GM21447 (cell line): ENCODE results near the gene MPL.

Source experiments
- ATAC-seq: cut with Tn5 transposase; IDR thresholded peaks from one replicate; pipeline ENCODE4 v1.9.1; 2021; ENCODE audit not compliant: unreplicated experiment

Gene MPL

DNA sequence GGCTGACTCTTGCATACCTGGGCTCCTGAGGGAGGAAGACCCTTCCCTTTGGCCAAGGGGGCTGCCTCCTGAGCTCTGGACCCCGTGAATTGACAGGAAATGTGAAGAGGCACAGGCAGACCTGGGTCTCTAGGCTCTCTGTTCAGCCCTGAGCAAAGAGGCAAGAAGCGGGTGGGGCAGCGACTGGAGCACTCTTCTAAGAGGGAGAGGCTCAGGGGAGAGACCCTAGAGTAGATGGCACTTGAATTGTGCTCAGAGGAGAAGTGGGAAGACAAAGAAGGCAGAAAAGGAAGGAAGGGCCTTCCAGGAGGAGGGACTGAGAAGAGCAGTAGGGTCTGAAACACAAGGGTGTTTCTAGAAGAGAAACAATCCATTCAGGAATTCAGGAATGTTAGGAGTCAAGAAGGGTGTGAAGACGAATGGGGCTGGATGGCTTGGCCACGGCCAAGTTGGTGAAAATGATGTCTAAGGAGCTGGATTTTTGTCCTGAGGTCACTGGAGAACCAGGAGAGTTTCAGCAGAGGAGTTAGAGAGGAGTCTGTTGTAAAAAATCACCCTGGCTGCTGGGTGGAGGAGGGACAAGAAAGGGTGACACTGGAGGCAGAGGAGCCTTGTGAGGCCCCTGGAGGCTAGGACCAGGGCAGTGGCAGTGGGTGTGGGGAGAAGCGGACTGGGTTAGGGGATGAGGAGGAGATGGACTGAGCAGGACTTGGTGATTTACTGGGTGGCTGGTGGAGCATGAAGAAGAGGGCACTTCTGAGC is 31.5 kb upstream of the MPL start:
- no peak for ATAC-seq

DNA sequence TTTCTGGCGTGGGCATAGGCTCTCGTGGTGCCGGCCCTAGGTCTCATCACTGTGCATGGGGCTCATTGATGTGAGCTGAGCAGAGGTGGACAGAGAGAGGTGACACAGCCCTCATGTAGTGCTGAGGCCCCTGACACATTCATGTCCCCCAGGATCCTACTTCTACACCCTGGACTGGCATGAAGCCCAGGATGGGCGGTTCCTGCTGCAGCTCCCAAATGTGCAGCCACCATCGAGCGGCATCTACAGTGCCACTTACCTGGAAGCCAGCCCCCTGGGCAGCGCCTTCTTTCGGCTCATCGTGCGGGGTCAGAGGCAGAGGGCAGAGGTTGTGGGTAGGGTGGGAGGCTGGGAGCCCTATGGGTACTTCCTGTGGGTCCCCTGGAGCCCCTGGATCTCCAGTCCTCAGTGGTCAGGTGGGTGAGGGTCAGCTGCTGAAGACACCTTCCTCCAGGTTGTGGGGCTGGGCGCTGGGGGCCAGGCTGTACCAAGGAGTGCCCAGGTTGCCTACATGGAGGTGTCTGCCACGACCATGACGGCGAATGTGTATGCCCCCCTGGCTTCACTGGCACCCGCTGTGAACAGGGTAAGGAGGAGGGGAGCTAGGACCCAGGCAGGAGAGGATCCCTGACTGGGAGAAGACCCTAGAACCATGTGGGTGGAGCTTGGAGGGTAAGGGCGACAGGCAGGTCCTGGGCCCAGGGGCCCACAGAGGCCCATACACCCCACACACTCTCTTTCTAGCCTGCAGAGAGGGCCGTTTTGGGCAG is 30.7 kb upstream of the MPL start:
- no peak for ATAC-seq

GRCh38 chr1:43307458-43308158 is 30.0 kb upstream of the MPL start:
- no peak for ATAC-seq

DNA sequence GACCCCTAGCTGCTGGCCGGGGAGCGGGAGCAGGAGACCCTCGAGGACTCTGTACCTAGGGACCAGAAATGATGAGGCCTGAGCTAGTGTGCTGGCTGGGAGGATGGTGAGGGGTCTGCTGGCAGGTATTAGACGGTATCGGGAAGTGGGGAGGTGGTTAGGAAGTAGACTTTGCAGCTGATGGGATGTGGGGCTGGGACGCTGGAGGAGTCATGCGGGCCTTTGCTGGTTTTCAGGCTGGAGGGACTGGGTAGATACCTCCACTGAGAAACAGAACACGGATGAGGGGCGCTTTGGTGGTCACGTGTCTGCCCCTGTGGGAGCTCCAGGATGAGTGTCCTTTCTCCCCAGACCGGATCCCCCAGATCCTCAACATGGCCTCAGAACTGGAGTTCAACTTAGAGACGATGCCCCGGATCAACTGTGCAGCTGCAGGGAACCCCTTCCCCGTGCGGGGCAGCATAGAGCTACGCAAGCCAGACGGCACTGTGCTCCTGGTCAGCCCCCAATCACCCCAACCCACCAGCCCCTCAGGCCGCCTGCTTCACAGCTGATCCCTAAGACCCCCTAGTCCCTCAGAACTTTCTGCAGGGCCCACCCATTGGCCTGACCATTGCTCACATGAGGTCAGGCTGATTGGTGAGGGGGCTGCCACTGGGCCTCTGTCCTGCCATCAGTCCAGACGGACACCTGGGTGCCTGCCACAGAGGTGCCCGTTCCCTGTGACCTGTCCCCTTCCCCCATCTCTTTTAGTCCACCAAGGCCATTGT is 28.8 kb upstream of the MPL start:
- no peak for ATAC-seq

DNA sequence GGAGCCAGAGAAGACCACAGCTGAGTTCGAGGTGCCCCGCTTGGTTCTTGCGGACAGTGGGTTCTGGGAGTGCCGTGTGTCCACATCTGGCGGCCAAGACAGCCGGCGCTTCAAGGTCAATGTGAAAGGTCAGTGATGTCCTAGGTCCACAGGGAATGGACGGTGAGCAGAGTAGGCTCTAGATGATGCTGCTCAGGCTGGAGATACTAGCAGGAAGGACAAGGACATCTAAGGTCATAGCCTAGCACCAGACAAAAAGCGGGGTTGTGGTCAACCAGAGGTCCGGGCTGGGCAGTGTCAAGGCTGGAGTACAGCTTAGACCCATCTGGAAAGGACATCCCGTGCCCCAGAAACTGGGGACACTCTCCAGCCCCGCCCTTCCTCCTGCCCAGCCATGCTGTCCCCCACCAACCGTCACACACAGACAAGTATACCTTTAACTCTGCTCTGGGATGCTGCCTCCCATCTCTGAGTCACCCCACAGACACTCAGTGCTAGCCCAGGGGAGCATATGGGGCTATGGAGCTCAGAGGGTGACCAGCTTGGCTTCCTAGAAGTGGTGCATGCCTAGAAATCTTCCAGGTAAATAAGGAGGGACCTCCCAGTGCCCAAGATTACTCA is 28.1 kb upstream of the MPL start:
- no peak for ATAC-seq

DNA sequence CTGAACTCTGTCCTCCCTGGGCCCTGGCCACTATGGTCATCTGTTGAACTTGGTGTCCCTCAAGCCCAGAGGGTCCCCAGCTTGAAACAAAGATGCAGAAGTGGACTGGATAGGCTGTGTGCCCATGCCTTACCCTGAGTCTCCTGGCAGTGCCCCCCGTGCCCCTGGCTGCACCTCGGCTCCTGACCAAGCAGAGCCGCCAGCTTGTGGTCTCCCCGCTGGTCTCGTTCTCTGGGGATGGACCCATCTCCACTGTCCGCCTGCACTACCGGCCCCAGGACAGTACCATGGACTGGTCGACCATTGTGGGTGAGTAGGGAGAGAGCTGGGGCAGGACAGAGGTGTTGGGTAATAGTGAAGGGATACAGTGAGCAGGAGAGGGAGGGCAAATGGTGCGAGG is 26.1 kb upstream of the MPL start:
- no peak for ATAC-seq

DNA sequence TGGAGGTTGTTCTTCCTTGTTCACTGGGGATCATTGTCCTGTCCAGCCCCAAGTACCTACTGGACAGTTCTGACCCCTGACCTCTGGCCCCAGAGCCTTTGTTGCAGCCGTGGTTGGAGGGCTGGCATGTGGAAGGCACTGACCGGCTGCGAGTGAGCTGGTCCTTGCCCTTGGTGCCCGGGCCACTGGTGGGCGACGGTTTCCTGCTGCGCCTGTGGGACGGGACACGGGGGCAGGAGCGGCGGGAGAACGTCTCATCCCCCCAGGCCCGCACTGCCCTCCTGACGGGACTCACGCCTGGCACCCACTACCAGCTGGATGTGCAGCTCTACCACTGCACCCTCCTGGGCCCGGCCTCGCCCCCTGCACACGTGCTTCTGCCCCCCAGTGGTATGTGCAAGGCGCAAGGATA is 25.4 kb upstream of the MPL start:
- no peak for ATAC-seq

DNA sequence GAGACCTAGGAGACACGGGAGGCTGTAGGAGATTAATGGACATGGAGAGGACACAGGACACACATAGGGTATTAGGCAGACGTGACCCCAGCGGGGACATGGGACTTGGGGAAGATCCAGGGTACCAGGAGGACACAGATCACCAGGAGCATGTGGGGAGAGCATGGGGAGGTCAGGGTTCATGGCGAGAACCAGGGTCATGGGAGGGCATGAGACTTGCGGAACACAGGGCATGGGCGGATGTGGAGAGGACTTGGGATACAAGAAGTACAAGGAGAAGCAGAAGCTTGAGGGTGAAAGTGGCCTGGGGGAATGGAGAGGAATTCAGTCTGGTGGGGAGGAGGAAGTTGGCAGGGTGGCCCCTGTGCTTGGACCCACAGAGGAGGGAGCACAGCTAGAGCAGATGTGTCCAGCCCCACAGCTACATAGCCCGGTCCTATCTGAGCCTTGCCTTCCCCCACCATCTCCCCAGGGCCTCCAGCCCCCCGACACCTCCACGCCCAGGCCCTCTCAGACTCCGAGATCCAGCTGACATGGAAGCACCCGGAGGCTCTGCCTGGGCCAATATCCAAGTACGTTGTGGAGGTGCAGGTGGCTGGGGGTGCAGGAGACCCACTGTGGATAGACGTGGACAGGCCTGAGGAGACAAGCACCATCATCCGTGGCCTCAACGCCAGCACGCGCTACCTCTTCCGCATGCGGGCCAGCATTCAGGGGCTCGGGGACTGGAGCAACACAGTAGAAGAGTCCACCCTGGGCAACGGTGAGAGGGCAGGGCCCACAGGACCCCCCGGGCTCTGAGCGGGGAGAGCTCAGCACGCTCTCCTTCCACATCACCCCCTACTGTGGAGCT is 24.7 kb upstream of the MPL start:
- ATAC-seq = no peak

- no peak for ATAC-seq
These were observed 23.8 kb upstream of the MPL start for GRCh38 chr1:43313771-43314170.

GRCh38 chr1:43314233-43314632 is 23.4 kb upstream of the MPL start:
- ATAC-seq = no peak

- ATAC-seq = no peak
These were observed 22.1 kb upstream of the MPL start for GRCh38 chr1:43315481-43315880.

DNA sequence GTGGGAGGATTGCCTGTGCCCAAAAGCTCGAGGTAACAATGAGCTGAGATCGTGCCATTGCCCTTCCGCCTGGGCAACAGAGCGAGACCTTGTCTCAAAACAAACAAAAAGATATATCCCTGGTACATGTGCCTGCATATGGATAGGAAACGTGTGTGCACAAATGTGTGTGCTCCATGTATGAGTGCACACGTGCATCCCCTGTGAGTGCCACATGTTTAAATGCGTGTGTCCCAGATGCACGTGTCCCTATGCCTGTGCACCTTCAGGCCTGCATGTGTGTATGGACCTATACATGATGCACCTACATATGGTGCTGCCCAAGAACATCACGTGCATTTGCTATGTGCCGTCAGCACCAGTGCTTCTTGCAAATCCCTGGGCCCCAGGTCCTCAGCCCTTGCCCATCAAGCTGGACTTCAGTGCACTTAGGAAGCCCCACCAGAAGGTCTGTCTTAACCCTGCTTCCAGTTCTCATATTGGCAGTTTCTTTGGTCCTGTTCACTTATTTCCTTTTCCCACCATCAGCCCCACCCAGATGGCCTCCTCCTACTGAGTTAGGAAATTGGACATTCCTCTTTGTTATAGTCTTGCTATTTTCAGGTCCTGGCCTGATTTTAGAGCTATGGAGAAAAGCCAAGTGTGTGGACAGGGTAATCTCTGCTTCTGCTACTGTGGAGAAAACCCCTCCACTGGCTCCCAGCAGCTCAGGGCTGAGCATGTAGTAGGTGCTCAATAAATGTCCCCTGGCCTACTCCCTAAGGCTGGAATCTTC is 21.5 kb upstream of the MPL start:
- no peak for ATAC-seq

- ATAC-seq = no peak
These were observed 20.7 kb upstream of the MPL start for GRCh38 chr1:43316738-43317520.

DNA sequence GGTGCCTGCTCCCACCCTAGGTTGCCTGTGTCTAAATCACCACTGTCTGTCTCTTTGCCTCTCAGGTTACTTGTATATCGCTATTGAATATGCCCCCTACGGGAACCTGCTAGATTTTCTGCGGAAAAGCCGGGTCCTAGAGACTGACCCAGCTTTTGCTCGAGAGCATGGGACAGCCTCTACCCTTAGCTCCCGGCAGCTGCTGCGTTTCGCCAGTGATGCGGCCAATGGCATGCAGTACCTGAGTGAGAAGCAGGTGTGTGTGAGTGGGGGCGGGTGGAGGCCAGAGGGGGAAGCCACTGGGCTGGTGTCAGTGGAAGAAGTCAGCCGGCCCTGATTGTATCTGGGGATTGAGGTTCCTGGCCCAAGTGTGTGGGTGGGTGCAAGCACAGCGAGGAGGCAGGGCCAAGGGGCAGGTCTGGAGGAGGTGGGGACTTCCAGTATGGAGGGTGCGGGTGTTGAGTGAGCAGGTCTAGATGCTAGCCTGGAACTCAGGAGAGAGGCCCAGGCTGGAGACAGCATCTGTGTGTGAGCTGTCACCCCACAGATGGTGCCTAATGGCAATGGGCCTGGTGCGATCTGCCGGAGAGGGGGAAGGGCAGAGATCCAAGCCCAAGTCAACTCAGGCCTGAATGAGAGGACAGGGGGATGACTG is 19.7 kb upstream of the MPL start:
- ATAC-seq = no peak

GRCh38 chr1:43318831-43319230 is 18.8 kb upstream of the MPL start:
- no peak for ATAC-seq

DNA sequence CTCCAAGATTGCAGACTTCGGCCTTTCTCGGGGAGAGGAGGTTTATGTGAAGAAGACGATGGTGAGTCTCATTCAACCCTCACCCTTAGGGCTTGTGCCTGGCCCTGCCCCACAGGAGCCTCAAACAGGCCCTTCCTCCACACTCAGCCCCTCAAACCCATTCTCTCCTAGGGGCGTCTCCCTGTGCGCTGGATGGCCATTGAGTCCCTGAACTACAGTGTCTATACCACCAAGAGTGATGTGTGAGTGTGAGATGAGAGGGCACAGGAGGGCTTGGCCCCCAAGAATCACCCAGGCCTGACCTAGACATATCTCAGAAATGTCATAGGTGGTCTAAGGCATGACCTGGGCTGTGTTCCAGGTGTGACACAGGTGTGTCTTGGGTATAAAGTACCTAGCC is 18.3 kb upstream of the MPL start:
- no peak for ATAC-seq

DNA sequence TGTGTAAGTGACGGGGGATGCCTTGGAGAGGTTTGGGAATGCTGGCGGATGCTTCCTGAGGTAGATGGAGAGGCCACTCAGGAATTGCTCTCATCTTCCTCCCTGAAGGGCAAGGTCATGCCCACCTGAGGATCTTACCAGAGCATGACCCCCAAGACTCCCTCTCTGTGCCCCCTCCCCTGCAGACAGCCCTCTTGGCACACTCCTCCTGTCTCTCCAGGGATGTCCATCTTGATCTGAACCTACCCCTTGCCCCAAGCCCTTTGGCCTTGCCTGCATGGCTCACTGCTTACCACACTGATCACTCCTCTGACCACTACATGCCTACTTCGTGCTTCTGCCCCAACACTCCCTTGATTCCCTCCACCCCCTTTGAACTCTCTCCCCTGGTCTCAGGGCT is 17.9 kb upstream of the MPL start:
- ATAC-seq = no peak
